GM20000 (cell line): ENCODE measurements around the gene SRD5A1.

Experiments used
- DNase-seq: peaks from one replicate; pipeline ENCODE4 v3.0.0; 2012; ENCODE audit warnings: low spot score
- CTCF ChIP-seq: IDR thresholded peaks from 2 replicates; pipeline ENCODE4 v1.5.1; 2012; ENCODE audit warnings: mild to moderate bottlenecking, control low read depth; ENCODE audit errors: extremely low read depth, missing control alignments

SRD5A1 gene

GRCh38 chr5:6634306-6634705 lies 1.1 kb downstream of the SRD5A1 start:
- no peak for TF ChIP-seq CTCF
- peak; percentile 58 for DNase-seq

DNA sequence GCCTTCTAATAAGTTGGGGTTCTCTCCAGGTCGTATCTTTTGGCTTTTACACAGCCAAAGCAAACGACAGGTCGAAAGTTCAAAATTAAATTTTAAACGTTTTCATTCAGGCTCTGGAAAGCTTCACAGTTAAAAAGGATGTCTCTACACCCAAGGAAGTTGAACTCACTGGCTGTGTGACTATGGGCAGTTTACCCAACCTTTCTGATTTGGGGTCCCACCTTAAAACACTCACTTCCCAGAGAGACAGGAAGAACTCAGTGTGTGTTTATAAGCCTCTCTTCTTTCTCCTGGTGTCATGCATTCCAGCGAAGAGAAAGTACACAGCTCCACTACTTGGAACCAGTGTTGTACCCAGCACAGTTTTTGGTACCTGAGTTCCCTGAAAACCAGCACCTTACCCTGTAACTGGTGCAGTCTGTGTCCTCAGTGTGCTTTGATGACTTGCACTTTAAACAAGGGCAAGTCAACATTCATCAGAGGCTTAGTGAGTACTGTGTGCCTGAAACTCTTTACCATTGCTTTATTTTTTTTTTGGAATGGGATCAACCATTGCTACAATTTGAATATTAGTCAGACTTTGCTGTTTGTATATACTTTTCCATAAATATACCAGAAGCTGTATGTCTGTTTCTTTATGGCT lies 1.7 kb downstream of the SRD5A1 start:
- TF ChIP-seq CTCF, result no peak
- DNase-seq, result no peak

GRCh38 chr5:6636293-6636692 lies 3.1 kb downstream of the SRD5A1 start:
- no peak for DNase-seq
- no peak for TF ChIP-seq CTCF

DNA sequence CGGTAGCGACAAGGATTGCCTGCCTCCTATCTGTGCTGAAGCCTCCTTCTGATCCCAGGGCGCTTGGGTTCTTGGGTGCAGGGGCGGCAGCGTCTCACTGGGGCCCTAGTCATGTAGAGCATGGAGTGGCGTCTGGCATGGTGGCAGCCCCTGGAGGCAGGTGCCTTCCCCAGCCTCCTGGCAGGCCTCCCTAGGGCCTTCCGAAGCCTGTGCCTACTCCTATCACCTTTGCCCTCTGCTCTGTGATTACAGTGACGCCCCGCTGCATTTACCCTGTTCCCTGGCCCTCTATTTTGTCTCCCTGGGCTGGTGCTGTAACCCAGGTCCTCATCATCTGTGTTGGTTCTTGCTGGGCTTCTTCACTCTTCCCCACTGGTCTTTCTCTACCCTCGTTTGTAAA lies 3.8 kb downstream of the SRD5A1 start:
- DNase-seq, result no peak
- no peak for TF ChIP-seq CTCF

DNA sequence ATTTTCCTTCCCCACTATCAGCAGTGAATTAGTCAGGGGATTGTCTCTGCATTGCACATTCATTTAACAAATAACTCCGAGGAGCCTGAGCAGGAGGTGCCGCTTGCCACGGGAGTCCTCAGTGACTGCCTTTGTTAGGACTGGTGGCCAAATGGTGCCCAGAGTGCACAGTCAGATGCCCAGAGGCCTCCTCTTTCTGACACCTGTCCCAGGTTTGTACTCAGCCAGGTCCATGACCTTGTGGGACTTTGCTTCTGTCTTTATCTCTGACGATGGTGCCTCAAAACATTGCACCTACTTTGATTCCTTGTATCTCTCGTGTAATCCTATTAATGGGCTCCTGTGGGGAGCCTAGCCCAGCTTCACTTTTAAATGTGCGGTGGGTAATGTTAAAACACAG lies 4.3 kb downstream of the SRD5A1 start:
- DNase-seq, result no peak
- TF ChIP-seq CTCF, result no peak

GRCh38 chr5:6638236-6638635 lies 5.0 kb downstream of the SRD5A1 start:
- no peak for TF ChIP-seq CTCF
- DNase-seq, result no peak

DNA sequence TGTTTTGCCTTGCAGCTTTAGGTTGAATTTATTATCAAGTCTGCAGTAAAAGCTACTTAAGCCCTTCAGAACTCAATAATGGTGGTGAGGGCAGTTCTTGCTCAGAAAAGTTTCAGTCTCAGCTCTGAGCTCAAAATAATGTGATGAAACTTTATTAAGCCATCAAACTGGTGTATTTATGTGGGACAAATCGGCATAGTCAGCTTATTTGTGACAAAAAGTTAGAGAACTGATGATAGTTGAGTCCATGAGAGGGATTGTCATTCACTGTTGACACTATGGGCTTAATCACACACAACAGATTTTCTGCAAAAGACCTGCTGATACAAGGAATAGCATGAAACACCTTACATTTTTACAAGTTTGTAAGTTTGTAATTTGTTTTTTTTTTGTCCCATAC lies 9.4 kb downstream of the SRD5A1 start:
- no peak for DNase-seq
- TF ChIP-seq CTCF, result no peak
